Transverse colon (tissue), 4 donors: Measurements from ENCODE around the gene ZBTB7C. TPM values are rescaled to one million over a fixed set of nuclear protein-coding genes. Genes with fewer than 3 reads are reported as not detected.

Source experiments
- DNase-seq: peaks from one replicate; pipeline ENCODE4 v3.0.0-alpha.2; 2019
- H3K27ac ChIP-seq, 4 donors: fragments of 200-600 bp; sonication (generic); 2 replicates each; pipeline ENCODE4 v1.5.1; 2016 to 2018; ENCODE audit warnings: inconsistent platforms in 4 of 4
- H3K27me3 ChIP-seq: fragments of 200-600 bp; sonication (generic); 2 replicates; pipeline ENCODE4 v1.5.1; 2017; ENCODE audit warnings: inconsistent platforms
- H3K36me3 ChIP-seq, 4 donors: fragments of 200-600 bp; sonication (generic); 2 replicates each; pipeline ENCODE4 v1.5.1; 2017 to 2019; ENCODE audit warnings: inconsistent platforms in 4 of 4
- H3K4me1 ChIP-seq, 4 donors: fragments of 200-600 bp; sonication (generic); 2 replicates each; pipeline ENCODE4 v1.5.1; 2017 to 2020; ENCODE audit warnings: inconsistent platforms in 4 of 4
- H3K4me3 ChIP-seq, 4 donors: fragments of 200-600 bp; sonication (generic); 1 replicate in 1 of 4; 2 replicates in 3 of 4; pipeline versions ENCODE4 v1.5.1 to v1.6.1; 2017 to 2019; ENCODE audit warnings: inconsistent platforms in 4 of 4
- H3K9me3 ChIP-seq, 2 donors: fragments of 200-600 bp; sonication (generic); 2 replicates each; pipeline ENCODE4 v1.5.1; 2017 to 2019; ENCODE audit warnings: inconsistent platforms in 2 of 2
- CTCF ChIP-seq, 5 experiments: fragments of 200-600 bp in 3 of 5; fragments of 450-650 bp in 2 of 5; sonication (generic) in 3 of 5; IDR thresholded peaks; 1 replicate in 2 of 5; 2 replicates in 3 of 5; pipeline ENCODE4 v1.5.1; 2016 to 2017; ENCODE audit warnings: antibody characterized with exemption in 5 of 5, inconsistent platforms in 3 of 5, mild to moderate bottlenecking in 2 of 5, moderate library complexity in 1 of 5
- EP300 ChIP-seq: sonication (generic); formaldehyde crosslinking; IDR thresholded peaks from one replicate; pipeline ENCODE4 v1.6.1; 2017; ENCODE audit warnings: antibody characterized with exemption, low read depth
- POLR2A ChIP-seq: fragments of 450-650 bp; IDR thresholded peaks from one replicate; pipeline ENCODE4 v1.6.1; 2016; ENCODE audit warnings: antibody characterized with exemption, mild to moderate bottlenecking, moderate library complexity
- POLR2AphosphoS5 ChIP-seq, 3 donors: sonication (generic); formaldehyde crosslinking; IDR thresholded peaks; one replicate each; pipeline ENCODE4 v1.6.1; 2016; ENCODE audit warnings: antibody characterized with exemption in 3 of 3
- WGBS, 2 donors: methylation state at CpG; one replicate each; pipeline ENCODE4 v1.1.5; 2018; ENCODE audit warnings: low coverage in 1 of 2; 5-methylcytosine and 5-hydroxymethylcytosine counted together
- in situ Hi-C, 4 donors: fragments of 200-750 bp; cut with MboI; loops; one replicate each; pipeline versions ENCODE4 v1.15.0 to v1.15.1; 2017; ENCODE audit warnings: low sequenced_read_pairs in 3 of 4, low pct_ligation_motif_present in 1 of 4, low pct_unique_long_range_greater_than_20kb in 1 of 4
- intact Hi-C: fragments of 100-400 bp; cut with DNase I; formaldehyde crosslinking; loops from one replicate; pipeline ENCODE4 v1.15.1; 2023; ENCODE audit warnings: low total_unique reads
- total RNA-seq, 4 donors: library from RNA; depleted of rRNA; stranded (reverse); fragments of >200 nt; gene quantifications; one replicate each; pipeline ENCODE4 v1.1.0, GENCODE V29; 2016

ZBTB7C gene
- total RNA-seq, 4 donors from 2014 or later = 38.4 to 81.2 (median 47.5) TPM

DNA sequence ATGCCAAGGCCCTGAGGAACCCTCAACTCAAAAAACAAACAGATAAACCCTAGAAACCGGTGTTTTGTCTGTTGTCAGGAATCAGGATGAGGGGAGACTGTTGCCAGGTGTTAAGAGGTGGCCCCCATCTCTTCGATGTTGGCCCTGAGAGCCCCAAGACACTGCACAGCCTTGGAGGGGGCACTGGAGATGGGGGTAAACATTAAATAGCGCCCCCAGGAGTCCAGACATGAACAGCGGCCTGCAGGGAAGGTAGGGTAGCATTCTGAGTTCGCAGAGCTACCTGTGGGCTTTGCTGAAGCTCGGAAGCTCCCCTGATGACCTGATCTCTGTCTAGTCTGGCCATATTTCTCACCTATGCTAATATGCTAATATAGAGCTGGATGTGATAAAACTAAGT, 381.1 kb downstream of the ZBTB7C start:
- Histone ChIP-seq H3K27me3 (no peaks in the 10 kb centered on the region), H3K27ac (no peak overlapping the region), H3K4me3 (no peak overlapping the region), H3K9me3 (no peaks in the 10 kb centered on the region), H3K36me3 (no peaks in the 10 kb centered on the region), H3K4me1 (peaks cover 0 to 6% (median 0%) of the 10 kb centered on the region in 4 donors)
- TF ChIP-seq CTCF (IDR thresholded peaks at IDR 0.05) (no peak), EP300 (no peak), POLR2A (no peak), POLR2AphosphoS5 (IDR thresholded peaks at IDR 0.05) (no peak)
- in situ Hi-C loops = loop anchor here in 2 of 4 donors (10.0 to 25.0 kb wide), 2 partner anchors 309 to 417 kb away; no protein-coding TSS in a partner anchor
- intact Hi-C loops = no loop called here
- DNase-seq = no peak
- WGBS, 2 donors = 62 to 81% methylated on average over 2 to 6 of the region's 6 CpGs

DNA sequence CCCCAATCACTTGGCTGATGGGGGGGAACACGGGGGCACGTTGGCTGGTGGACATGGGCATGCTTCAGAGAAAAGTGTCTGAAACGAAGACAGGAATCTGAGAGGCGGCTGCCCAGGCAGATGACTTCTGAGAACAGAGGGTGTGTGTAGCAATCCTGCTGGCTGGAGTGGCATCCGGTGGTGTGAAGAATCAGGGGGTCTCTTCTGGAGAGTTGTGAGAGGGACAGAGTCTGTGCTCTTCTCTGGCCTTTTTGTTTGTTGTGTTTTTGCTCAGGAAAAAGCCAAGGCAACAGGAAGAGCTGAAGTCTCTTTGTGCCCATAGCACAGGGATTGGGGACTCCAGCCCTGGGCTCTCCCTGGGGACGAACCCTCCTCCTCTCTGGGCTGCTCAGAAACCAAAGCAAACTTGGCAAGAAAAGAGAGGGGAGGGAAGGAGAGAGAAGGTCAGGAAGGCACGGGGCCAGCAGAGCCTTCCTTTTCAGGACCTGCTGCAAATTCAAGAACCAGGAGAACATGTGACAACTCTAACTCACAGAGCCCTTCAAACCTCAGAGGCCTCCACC, 381.7 kb downstream of the ZBTB7C start:
- peaks cover 0 to 6% (median 0%) of the 10 kb centered on the region in 4 donors for H3K4me1 ChIP-seq
- intact Hi-C loops (no loop called here), in situ Hi-C loops (loop anchor here in 2 of 4 donors (10.0 to 25.0 kb wide), 2 partner anchors 310 to 417 kb away; no protein-coding TSS in a partner anchor)
- H3K27me3 ChIP-seq = no peaks in the 10 kb centered on the region
- TF ChIP-seq EP300 (no peak), POLR2A (no peak), CTCF (IDR thresholded peaks at IDR 0.05) (no peak), POLR2AphosphoS5 (IDR thresholded peaks at IDR 0.05) (no peak)
- no peaks in the 10 kb centered on the region for H3K9me3 ChIP-seq
- DNase-seq = no peak
- no peak overlapping the region for H3K4me3 ChIP-seq
- H3K27ac ChIP-seq = no peak overlapping the region
- no peaks in the 10 kb centered on the region for H3K36me3 ChIP-seq
- 49 to 58% methylated on average over 2 to 7 of the region's 7 CpGs for WGBS, 2 donors

GRCh38 chr18:48026216-48026615, 383.0 kb downstream of the ZBTB7C start:
- in situ Hi-C loops (loop anchor here in 2 of 4 donors (10.0 to 25.0 kb wide), 2 partner anchors 311 to 419 kb away; no protein-coding TSS in a partner anchor), intact Hi-C loops (no loop called here)
- no peak overlapping the region for H3K4me3 ChIP-seq
- WGBS, 2 donors = 91 to 94% methylated on average over 4 to 8 of the region's 8 CpGs
- H3K36me3 ChIP-seq = no peaks in the 10 kb centered on the region
- H3K4me1 ChIP-seq = peaks cover 0 to 6% (median 0%) of the 10 kb centered on the region in 4 donors
- TF ChIP-seq CTCF (IDR thresholded peaks at IDR 0.05) = no peak
- no peak for TF ChIP-seq EP300
- no peak for TF ChIP-seq POLR2AphosphoS5 (IDR thresholded peaks at IDR 0.05)
- TF ChIP-seq POLR2A = no peak
- H3K27me3 ChIP-seq = peaks cover 12% of the 10 kb centered on the region
- H3K9me3 ChIP-seq = no peaks in the 10 kb centered on the region
- DNase-seq = no peak
- H3K27ac ChIP-seq = no peak overlapping the region

GRCh38 chr18:48024881-48025660, 384.1 kb downstream of the ZBTB7C start:
- no peak for DNase-seq
- H3K4me1 ChIP-seq = peaks cover 0 to 6% (median 0%) of the 10 kb centered on the region in 4 donors
- no peak overlapping the region for H3K27ac ChIP-seq
- H3K27me3 ChIP-seq = peaks cover 17% of the 10 kb centered on the region
- TF ChIP-seq CTCF (IDR thresholded peaks at IDR 0.05) (no peak), POLR2A (no peak), EP300 (no peak), POLR2AphosphoS5 (IDR thresholded peaks at IDR 0.05) (no peak)
- H3K36me3 ChIP-seq = no peaks in the 10 kb centered on the region
- intact Hi-C loops = no loop called here
- WGBS, 2 donors = 81 to 86% methylated on average over 4 to 7 of the region's 7 CpGs
- H3K4me3 ChIP-seq = no peak overlapping the region
- H3K9me3 ChIP-seq = no peaks in the 10 kb centered on the region
- in situ Hi-C loops = loop anchor here in 2 of 4 donors (5.0 to 25.0 kb wide), 3 partner anchors 248 to 420 kb away; no protein-coding TSS in a partner anchor
